ENCODE results near the gene ARL10.

DNA sequence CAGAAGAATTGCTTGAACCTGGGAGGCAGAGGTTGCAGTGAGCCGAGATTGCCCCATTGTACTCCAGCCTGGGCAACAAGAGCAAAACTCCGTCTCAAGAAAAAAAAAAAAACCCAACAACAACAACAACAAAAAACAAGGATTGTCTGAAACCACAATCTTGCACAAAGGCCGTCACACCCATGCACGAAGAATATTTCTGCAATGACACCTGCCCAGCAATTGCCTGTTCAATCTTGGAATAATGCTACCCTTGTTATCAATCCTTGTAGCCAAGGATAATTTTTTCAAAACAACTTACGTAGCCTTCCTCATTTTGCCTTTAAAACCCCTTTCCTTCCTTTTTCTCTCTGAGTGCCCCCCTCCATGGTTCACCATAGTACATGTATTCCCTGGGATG is 54.8 kb downstream of the ARL10 start:
- TF ChIP-seq CTCF (IDR thresholded peaks at IDR 0.05) = no peak
- TF ChIP-seq EP300 (IDR thresholded peaks at IDR 0.05) = no peak
- TF ChIP-seq POLR2A (IDR thresholded peaks at IDR 0.05) = no peak
- TF ChIP-seq POLR2AphosphoS5 (IDR thresholded peaks at IDR 0.05) = no peak
